ENCODE measurements around the gene SP1. TPM values are rescaled to one million over a fixed set of nuclear protein-coding genes. Genes with fewer than 3 reads are reported as not detected.

SP1 gene
- total RNA-seq, 4 donors from 2014 or later: 56.1 to 83.4 (median 67.8) TPM

GRCh38 chr12:53343969-53344368 lies 36.0 kb upstream of the SP1 start:
- H3K4me1 ChIP-seq: peaks cover 0 to 11% (median 5%) of the 10 kb centered on the region in 4 donors
- H3K27me3 ChIP-seq: peaks cover 0 to under 1% of the 10 kb centered on the region in 2 donors
- H3K9me3 ChIP-seq: no peaks in the 10 kb centered on the region
- DNase-seq: no peak
- H3K36me3 ChIP-seq: no peaks in the 10 kb centered on the region
- H3K27ac ChIP-seq: no peak overlapping the region
- peak overlapping the region in 1 of 4 donors; percentile 70 for H3K4me3 ChIP-seq
- TF ChIP-seq POLR2A (IDR thresholded peaks at IDR 0.05): no peak
- TF ChIP-seq, protein P1, sequence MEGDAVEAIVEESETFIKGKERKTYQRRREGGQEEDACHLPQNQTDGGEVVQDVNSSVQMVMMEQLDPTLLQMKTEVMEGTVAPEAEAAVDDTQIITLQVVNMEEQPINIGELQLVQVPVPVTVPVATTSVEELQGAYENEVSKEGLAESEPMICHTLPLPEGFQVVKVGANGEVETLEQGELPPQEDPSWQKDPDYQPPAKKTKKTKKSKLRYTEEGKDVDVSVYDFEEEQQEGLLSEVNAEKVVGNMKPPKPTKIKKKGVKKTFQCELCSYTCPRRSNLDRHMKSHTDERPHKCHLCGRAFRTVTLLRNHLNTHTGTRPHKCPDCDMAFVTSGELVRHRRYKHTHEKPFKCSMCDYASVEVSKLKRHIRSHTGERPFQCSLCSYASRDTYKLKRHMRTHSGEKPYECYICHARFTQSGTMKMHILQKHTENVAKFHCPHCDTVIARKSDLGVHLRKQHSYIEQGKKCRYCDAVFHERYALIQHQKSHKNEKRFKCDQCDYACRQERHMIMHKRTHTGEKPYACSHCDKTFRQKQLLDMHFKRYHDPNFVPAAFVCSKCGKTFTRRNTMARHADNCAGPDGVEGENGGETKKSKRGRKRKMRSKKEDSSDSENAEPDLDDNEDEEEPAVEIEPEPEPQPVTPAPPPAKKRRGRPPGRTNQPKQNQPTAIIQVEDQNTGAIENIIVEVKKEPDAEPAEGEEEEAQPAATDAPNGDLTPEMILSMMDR (IDR thresholded peaks at IDR 0.05): no peak

DNA sequence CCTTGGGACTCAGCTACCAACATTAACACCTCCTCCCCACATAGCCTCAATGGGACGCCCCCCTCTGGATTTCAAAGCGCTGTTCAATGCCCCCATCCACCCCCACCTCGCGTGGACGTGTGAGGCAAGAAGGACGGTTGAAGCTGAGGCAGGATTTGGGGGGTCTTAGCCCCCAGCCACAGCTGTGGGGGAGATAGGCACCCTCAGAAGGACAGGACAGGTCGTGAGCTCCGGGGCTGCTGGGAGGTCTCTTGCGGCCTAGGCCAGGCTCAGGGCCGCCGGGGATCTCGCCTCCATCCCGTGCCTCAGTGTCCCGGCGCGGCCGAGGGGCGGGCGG lies 35.5 kb upstream of the SP1 start:
- TF ChIP-seq, protein P1 (IDR thresholded peaks at IDR 0.05): no peak
- TF ChIP-seq POLR2A (IDR thresholded peaks at IDR 0.05): no peak
- H3K36me3 ChIP-seq: no peaks in the 10 kb centered on the region
- H3K9me3 ChIP-seq: no peaks in the 10 kb centered on the region
- DNase-seq: no peak
- H3K4me1 ChIP-seq: peaks cover 0 to 11% (median 5%) of the 10 kb centered on the region in 4 donors
- H3K27me3 ChIP-seq: no peaks in the 10 kb centered on the region
- H3K27ac ChIP-seq: peak overlapping the region in 2 of 4 donors; percentile 71 to 72
- peak overlapping the region; percentile 43 to 78 (median 66) for H3K4me3 ChIP-seq

GRCh38 chr12:53344824-53345485 lies 35.0 kb upstream of the SP1 start:
- DNase-seq: peak; percentile 73 to 86 (median 79)
- Histone ChIP-seq H3K27ac (peak overlapping the region; percentile 58 to 81 (median 72)), H3K9me3 (no peaks in the 10 kb centered on the region), H3K36me3 (no peaks in the 10 kb centered on the region), H3K27me3 (no peaks in the 10 kb centered on the region), H3K4me1 (peaks cover 0 to 11% (median 5%) of the 10 kb centered on the region in 4 donors), H3K4me3 (peak overlapping the region; percentile 43 to 78 (median 66))
- TF ChIP-seq, protein P1 (IDR thresholded peaks at IDR 0.05): peak; percentile 34 to 75 (median 59)
- no peak for TF ChIP-seq POLR2A (IDR thresholded peaks at IDR 0.05)

- TF ChIP-seq POLR2A (IDR thresholded peaks at IDR 0.05): no peak
- TF ChIP-seq, protein P1 (IDR thresholded peaks at IDR 0.05): no peak
- Histone ChIP-seq H3K9me3 (no peaks in the 10 kb centered on the region), H3K4me1 (peaks cover 0 to 11% (median 5%) of the 10 kb centered on the region in 4 donors), H3K4me3 (peak overlapping the region in 3 of 4 donors; percentile 61 to 78 (median 70)), H3K27me3 (no peaks in the 10 kb centered on the region), H3K27ac (peak overlapping the region; percentile 58 to 81 (median 72)), H3K36me3 (no peaks in the 10 kb centered on the region)
- DNase-seq: no peak
Measured at GRCh38 chr12:53345486-53346188, 34.3 kb upstream of the SP1 start.

GRCh38 chr12:53346491-53346890 lies 33.5 kb upstream of the SP1 start:
- TF ChIP-seq, protein P1 (IDR thresholded peaks at IDR 0.05): no peak
- no peak for TF ChIP-seq POLR2A (IDR thresholded peaks at IDR 0.05)
- no peaks in the 10 kb centered on the region for H3K36me3 ChIP-seq
- no peak overlapping the region for H3K4me3 ChIP-seq
- no peak for DNase-seq
- H3K4me1 ChIP-seq: peaks cover 0 to 11% (median 5%) of the 10 kb centered on the region in 4 donors
- H3K27ac ChIP-seq: no peak overlapping the region
- no peaks in the 10 kb centered on the region for H3K9me3 ChIP-seq
- no peaks in the 10 kb centered on the region for H3K27me3 ChIP-seq
